DND-41 (cell line): ENCODE measurements around the gene SIPA1L3.

Experiments used
- ATAC-seq: fragments of 200-7000 bp; cut with Tn5 transposase; 3 replicates; pipeline ENCODE4 v1.9.1; 2021; ENCODE audit warnings: low read depth; ENCODE audit not compliant: insufficient read depth
- DNase-seq: peaks from one replicate; pipeline ENCODE4 v3.0.0-alpha.2; 2020
- H2AFZ ChIP-seq: 2 replicates; pipeline ENCODE4 v1.6.0; 2012; ENCODE audit warnings: low read depth, low read length
- H3K27ac ChIP-seq: 2 replicates; pipeline ENCODE4 v1.5.1; 2012; ENCODE audit warnings: low read length, inconsistent platforms
- H3K27me3 ChIP-seq: fragments of 200-600 bp; sonication (generic); 2 replicates; pipeline ENCODE4 v1.6.0; 2012; ENCODE audit warnings: low read length, mild to moderate bottlenecking, inconsistent platforms; ENCODE audit not compliant: insufficient read depth, poor library complexity
- H3K36me3 ChIP-seq: 2 replicates; pipeline ENCODE4 v1.5.1; 2012; ENCODE audit warnings: low read length, inconsistent platforms; ENCODE audit not compliant: insufficient read depth
- H3K4me1 ChIP-seq: 2 replicates; pipeline ENCODE4 v1.5.1; 2012; ENCODE audit warnings: mild to moderate bottlenecking, low read length; ENCODE audit not compliant: insufficient read depth
- H3K4me2 ChIP-seq: 2 replicates; pipeline ENCODE4 v1.6.0; 2012; ENCODE audit warnings: mild to moderate bottlenecking, moderate library complexity, low read length, inconsistent platforms; ENCODE audit not compliant: insufficient read depth
- H3K4me3 ChIP-seq, 2 experiments: fragments of 200-600 bp in 1 of 2; shearing (Covaris generic) in 1 of 2; 2 replicates each; pipeline ENCODE4 v1.5.1; 2012 to 2016; ENCODE audit warnings: inconsistent platforms in 2 of 2, low read length in 2 of 2, mild to moderate bottlenecking in 2 of 2, low read depth in 1 of 2, moderate library complexity in 1 of 2
- H3K79me2 ChIP-seq: 2 replicates; pipeline ENCODE4 v1.6.0; 2012; ENCODE audit warnings: low read length, inconsistent platforms; ENCODE audit not compliant: insufficient read depth
- H3K9ac ChIP-seq: 2 replicates; pipeline ENCODE4 v1.6.0; 2012; ENCODE audit warnings: low read depth, mild to moderate bottlenecking, inconsistent platforms, low read length, moderate library complexity
- H3K9me3 ChIP-seq: 2 replicates; pipeline ENCODE4 v1.5.1; 2012; ENCODE audit warnings: low read length, moderate library complexity, mild to moderate bottlenecking, inconsistent platforms; ENCODE audit not compliant: insufficient read depth, severe bottlenecking
- H4K20me1 ChIP-seq: 2 replicates; pipeline ENCODE4 v1.6.0; 2012; ENCODE audit warnings: low read length; ENCODE audit not compliant: insufficient read depth
- EZH2 ChIP-seq: IDR thresholded peaks from 3 replicates; pipeline ENCODE4 v1.6.1; 2012; ENCODE audit warnings: borderline replicate concordance, low read depth, mild to moderate bottlenecking, moderate library complexity, low read length, inconsistent platforms; ENCODE audit not compliant: severe bottlenecking
- TF ChIP-seq, protein P1 (sequence below): IDR thresholded peaks from 2 replicates; pipeline ENCODE4 v1.5.1; 2012; ENCODE audit warnings: borderline replicate concordance, low read length, moderate library complexity, mild to moderate bottlenecking; ENCODE audit not compliant: poor library complexity, severe bottlenecking; ENCODE audit errors: extremely low read depth

The SIPA1L3 gene

DNA sequence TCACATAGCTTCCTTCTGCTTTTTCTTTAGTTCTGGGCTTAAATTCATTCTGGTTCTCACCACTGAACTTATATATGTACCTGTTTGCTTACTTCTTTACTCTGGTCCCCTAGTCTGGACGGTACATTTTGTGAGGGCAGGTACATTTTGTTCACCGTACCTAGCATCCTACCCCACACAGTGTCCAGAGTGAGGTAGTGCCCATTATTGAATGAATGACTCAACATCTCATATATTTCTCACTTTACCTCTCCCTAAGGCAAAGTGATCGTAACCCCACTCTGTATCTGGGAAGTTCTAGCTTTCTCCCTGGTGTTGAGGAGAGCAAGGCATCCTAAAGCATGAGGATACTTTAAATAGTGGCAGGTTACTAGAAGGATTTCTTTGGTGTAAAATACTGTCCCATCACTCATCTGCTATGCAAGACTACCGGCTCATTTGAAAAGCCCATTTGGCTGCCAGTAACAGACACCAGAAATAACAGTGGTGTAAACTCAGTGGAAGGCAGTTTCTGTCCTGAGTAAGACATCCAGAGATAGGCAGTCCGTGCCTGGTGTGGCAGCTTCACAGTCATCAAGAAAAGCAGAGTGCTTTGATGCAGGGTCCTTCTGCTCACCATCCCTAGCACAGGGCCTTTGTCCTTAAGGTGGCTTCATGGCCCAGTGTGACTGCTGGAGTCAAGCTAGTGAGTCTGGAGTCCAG lies 111.8 kb downstream of the SIPA1L3 start:
- Histone ChIP-seq H3K9ac (no peak overlapping the region), H4K20me1 (peaks cover 13% of the 10 kb centered on the region), H3K4me1 (no peaks in the 10 kb centered on the region), H3K27me3 (no peaks in the 10 kb centered on the region), H3K36me3 (no peaks in the 10 kb centered on the region), H3K79me2 (no peaks in the 10 kb centered on the region), H2AFZ (no peak overlapping the region), H3K4me2 (no peak overlapping the region), H3K4me3 (no peak overlapping the region), H3K27ac (no peak overlapping the region), H3K9me3 (no peaks in the 10 kb centered on the region)
- ATAC-seq (no peak), DNase-seq (no peak)
- TF ChIP-seq, protein P1, sequence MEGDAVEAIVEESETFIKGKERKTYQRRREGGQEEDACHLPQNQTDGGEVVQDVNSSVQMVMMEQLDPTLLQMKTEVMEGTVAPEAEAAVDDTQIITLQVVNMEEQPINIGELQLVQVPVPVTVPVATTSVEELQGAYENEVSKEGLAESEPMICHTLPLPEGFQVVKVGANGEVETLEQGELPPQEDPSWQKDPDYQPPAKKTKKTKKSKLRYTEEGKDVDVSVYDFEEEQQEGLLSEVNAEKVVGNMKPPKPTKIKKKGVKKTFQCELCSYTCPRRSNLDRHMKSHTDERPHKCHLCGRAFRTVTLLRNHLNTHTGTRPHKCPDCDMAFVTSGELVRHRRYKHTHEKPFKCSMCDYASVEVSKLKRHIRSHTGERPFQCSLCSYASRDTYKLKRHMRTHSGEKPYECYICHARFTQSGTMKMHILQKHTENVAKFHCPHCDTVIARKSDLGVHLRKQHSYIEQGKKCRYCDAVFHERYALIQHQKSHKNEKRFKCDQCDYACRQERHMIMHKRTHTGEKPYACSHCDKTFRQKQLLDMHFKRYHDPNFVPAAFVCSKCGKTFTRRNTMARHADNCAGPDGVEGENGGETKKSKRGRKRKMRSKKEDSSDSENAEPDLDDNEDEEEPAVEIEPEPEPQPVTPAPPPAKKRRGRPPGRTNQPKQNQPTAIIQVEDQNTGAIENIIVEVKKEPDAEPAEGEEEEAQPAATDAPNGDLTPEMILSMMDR, result no peak
- no peak for TF ChIP-seq EZH2

DNA sequence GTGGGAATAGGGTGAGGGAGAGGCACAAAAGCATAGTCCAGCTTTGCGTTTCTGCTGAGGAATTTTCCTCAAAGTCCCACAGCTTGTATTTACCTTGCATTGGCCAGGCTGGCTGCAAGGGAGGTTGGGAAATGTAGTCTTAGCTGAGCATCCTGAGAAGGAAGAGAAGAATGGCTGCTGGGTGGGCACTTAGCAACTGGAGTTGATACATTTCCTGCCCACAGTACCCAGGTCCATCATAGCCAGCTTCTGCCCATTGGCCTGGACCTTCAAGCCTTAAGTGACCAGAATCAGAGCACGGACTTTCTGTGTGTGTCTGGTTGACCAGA lies 112.4 kb downstream of the SIPA1L3 start:
- H3K4me2 ChIP-seq, result no peak overlapping the region
- DNase-seq (no peak), ATAC-seq (no peak)
- no peaks in the 10 kb centered on the region for H3K79me2 ChIP-seq
- H4K20me1 ChIP-seq, result peaks cover 11% of the 10 kb centered on the region
- H3K27ac ChIP-seq, result no peak overlapping the region
- H3K36me3 ChIP-seq, result no peaks in the 10 kb centered on the region
- no peak overlapping the region for H2AFZ ChIP-seq
- H3K4me3 ChIP-seq, result no peak overlapping the region
- TF ChIP-seq, protein P1, result no peak
- no peak for TF ChIP-seq EZH2
- no peaks in the 10 kb centered on the region for H3K4me1 ChIP-seq
- no peaks in the 10 kb centered on the region for H3K27me3 ChIP-seq
- no peak overlapping the region for H3K9ac ChIP-seq
- no peaks in the 10 kb centered on the region for H3K9me3 ChIP-seq

DNA sequence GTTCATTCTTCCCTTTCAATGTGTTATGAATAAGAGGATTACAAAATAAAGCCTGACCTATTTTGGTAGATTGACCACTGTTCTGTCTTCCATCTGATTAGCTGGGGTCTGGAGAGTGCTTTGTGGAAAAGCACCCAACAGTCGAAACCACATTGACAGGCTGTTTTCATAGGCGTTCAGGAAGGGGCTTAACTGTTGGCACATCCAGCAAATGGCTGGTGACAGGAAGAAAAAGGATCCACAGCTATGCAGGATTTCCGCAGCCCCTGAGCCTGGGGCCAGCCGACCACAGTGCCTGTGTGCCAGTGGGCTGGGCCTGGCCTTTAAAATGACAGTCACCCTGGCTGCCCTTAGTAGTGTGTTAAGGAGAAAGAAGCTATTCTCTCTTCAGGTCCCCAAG lies 113.3 kb downstream of the SIPA1L3 start:
- Histone ChIP-seq H3K4me1 (no peaks in the 10 kb centered on the region), H3K9ac (no peak overlapping the region), H3K9me3 (no peaks in the 10 kb centered on the region), H3K4me3 (no peak overlapping the region), H3K27ac (no peak overlapping the region), H4K20me1 (peaks cover 11% of the 10 kb centered on the region), H3K4me2 (no peak overlapping the region), H3K36me3 (no peaks in the 10 kb centered on the region), H2AFZ (no peak overlapping the region), H3K27me3 (no peaks in the 10 kb centered on the region), H3K79me2 (no peaks in the 10 kb centered on the region)
- DNase-seq (no peak), ATAC-seq (no peak)
- no peak for TF ChIP-seq EZH2
- TF ChIP-seq, protein P1, result no peak

DNA sequence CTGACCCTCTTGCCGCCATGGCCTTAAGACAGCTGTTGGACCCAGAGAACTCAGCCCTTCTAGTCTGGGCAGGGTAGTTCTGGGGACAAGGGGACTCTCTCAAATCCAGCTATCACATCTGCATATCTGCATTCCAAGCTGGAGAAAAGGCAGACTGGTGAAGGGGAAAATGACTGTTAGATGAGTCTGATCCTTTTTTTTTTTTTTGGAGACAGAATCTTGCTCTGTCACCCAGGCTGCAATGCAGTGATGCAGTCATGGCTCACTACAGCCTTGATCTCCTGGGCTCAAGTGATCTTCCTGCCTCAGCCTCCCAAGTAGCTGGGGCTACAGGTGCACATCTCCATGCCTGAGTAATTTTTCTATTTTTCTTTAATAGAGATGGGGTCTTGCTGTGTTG lies 114.3 kb downstream of the SIPA1L3 start:
- no peak for ATAC-seq
- TF ChIP-seq EZH2, result no peak
- TF ChIP-seq, protein P1, result no peak
- Histone ChIP-seq H4K20me1 (peaks cover 9% of the 10 kb centered on the region), H3K4me1 (no peaks in the 10 kb centered on the region), H3K36me3 (no peaks in the 10 kb centered on the region), H3K79me2 (no peaks in the 10 kb centered on the region), H3K4me3 (no peak overlapping the region), H3K9ac (no peak overlapping the region), H3K9me3 (no peaks in the 10 kb centered on the region), H2AFZ (no peak overlapping the region), H3K4me2 (no peak overlapping the region), H3K27ac (no peak overlapping the region), H3K27me3 (no peaks in the 10 kb centered on the region)
- no peak for DNase-seq
